AG10803 (cell line): ENCODE results near the gene MYO1E.
A peak's percentile ranks its signal among the peaks of the same experiment; 100 is the strongest.

Experiments used
- DNase-seq: peaks from one replicate; pipeline ENCODE4 v3.0.0; 2010; ENCODE audit warnings: low read depth
- H3K4me3 ChIP-seq: 2 replicates; pipeline ENCODE4 v1.5.1; 2011; ENCODE audit warnings: mild to moderate bottlenecking, low read length, control low read depth
- TF ChIP-seq, protein P1 (sequence below): conservative IDR thresholded peaks from 2 replicates; pipeline ENCODE4 v1.5.1; 2011; ENCODE audit warnings: mild to moderate bottlenecking, low read length, control low read depth, inconsistent platforms

Gene MYO1E

DNA sequence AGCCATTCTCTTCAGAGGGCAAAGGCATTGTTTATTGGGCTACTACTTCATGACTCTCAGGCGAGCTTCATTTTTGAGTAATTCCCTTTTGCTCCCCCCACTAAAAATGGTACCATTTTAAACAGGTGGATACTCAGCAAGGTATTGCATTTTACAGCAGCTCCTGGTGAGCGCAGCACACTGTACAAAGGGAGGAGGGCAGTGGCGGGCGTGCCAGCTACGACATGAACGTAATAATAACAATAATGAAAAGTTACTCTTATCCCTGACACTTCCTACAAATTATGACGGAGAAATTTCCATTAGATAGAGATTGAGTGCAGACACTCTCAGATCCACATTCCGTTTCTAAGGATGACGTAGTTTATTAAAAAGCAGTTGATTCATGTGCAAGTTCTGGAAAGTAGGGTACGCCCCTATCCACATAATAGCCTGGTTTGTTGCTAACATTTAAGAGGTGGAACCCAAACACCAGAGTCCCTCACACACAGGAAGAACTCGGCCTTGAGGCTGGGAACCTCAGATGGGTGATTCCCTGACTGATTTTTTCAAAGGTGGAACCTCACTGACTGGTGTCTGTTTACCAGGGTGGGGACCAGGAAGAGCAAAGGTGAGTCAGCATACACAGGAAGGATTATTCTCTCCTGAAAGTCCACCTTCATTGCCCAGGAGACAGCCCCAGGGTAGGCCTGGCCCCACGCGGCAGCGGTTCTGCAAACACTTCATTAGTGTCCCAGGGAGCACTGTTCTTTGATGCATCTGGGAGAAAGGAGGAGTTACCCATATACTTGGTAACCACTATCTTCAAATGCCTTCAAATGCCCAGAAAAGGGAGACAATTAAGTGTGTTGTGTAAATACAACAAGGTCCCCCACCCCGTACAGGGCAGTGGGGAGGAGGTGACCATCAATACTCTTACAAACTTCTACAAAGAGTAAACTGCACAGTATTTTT is 96.2 kb downstream of the MYO1E start:
- TF ChIP-seq, protein P1, sequence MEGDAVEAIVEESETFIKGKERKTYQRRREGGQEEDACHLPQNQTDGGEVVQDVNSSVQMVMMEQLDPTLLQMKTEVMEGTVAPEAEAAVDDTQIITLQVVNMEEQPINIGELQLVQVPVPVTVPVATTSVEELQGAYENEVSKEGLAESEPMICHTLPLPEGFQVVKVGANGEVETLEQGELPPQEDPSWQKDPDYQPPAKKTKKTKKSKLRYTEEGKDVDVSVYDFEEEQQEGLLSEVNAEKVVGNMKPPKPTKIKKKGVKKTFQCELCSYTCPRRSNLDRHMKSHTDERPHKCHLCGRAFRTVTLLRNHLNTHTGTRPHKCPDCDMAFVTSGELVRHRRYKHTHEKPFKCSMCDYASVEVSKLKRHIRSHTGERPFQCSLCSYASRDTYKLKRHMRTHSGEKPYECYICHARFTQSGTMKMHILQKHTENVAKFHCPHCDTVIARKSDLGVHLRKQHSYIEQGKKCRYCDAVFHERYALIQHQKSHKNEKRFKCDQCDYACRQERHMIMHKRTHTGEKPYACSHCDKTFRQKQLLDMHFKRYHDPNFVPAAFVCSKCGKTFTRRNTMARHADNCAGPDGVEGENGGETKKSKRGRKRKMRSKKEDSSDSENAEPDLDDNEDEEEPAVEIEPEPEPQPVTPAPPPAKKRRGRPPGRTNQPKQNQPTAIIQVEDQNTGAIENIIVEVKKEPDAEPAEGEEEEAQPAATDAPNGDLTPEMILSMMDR = no peak
- DNase-seq = no peak
- H3K4me3 ChIP-seq = no peak overlapping the region

GRCh38 chr15:59274126-59274970 is 98.3 kb downstream of the MYO1E start:
- H3K4me3 ChIP-seq = no peak overlapping the region
- peak; percentile 58 for DNase-seq
- TF ChIP-seq, protein P1 = no peak

DNA sequence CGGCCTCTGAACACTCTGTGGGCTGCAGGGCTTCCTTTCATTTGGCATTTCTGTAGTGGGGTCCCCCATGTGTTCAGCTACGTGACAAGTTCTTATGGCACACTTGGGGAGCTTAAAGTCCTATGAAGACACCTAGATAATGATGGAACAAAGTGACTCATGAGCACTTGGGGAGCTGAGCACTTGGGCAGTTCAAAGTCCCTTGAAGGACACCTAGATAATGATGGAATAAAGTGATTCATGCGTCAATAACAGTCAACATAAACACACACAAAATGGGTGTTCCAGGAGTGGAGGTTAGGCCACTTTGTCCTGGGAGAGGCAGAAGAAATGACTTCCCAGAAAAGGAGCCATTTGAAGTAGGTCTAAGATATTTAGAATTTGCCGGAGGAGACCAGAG is 99.4 kb downstream of the MYO1E start:
- H3K4me3 ChIP-seq = no peak overlapping the region
- DNase-seq = no peak
- TF ChIP-seq, protein P1 = no peak

DNA sequence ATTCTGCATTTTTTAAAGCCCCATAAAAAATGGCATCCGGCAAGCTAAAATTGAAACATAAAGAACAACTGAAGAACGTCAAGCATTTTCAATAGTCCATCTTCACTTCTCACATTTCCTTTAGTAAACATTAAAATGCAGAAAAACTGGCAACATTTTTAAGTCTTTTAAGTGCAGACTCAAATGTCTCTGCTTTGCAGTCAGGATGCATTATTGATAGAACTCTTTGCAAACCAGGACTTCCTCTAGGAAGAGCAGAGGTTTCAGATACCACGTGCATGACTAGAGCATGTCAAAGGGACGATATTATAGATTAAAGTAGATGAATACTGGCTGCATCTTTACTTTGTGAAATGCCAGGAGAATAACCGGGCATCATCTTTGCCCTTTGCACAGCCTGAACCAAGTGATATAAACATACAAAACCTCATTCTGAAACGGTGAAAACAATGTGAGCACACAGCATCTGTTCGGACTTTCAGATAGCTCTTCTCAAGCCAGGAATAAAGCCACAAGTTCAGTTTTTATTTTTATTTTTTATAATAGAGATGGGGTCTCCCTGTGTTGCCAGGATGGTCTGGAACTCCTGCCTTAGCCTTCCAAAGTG is 101.0 kb downstream of the MYO1E start:
- no peak for DNase-seq
- H3K4me3 ChIP-seq = no peak overlapping the region
- TF ChIP-seq, protein P1 = no peak

GRCh38 chr15:59268852-59269407 is 103.7 kb downstream of the MYO1E start:
- no peak overlapping the region for H3K4me3 ChIP-seq
- TF ChIP-seq, protein P1 = no peak
- no peak for DNase-seq

GRCh38 chr15:59268168-59268851 is 104.4 kb downstream of the MYO1E start:
- peak; percentile 61 for DNase-seq
- TF ChIP-seq, protein P1 = no peak
- H3K4me3 ChIP-seq = no peak overlapping the region
